Measurements from ENCODE around the gene SFXN5.

DNA sequence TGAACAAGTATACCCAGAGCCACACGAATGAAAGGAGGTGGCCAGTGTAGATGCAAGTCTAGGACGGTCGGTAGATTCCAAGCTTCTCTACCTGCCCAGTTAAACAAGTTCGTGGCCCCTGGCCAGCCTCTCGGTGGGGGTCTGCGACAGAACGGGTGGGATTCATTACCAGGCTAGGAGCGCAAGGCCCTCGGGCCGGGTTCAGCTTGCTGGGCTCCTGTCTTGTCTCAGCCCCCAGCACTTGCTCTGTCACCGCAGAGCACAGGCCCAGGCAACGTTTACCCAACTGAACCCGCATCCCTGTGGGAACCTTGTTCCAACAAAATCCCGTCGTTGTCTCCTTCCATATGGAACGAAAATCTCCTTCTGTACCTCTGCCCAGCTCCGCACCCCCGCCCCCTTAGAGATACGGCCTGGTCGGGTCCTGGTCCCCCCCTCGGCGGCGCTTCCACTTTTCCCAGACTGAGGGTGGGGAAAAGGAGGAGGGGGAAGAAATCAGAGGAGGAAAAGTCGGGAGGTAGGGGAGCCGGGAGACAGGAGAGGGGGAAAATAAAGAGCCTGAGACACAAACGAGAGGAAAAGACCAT is 156.1 kb downstream of the SFXN5 start:
- TF ChIP-seq, protein P1, sequence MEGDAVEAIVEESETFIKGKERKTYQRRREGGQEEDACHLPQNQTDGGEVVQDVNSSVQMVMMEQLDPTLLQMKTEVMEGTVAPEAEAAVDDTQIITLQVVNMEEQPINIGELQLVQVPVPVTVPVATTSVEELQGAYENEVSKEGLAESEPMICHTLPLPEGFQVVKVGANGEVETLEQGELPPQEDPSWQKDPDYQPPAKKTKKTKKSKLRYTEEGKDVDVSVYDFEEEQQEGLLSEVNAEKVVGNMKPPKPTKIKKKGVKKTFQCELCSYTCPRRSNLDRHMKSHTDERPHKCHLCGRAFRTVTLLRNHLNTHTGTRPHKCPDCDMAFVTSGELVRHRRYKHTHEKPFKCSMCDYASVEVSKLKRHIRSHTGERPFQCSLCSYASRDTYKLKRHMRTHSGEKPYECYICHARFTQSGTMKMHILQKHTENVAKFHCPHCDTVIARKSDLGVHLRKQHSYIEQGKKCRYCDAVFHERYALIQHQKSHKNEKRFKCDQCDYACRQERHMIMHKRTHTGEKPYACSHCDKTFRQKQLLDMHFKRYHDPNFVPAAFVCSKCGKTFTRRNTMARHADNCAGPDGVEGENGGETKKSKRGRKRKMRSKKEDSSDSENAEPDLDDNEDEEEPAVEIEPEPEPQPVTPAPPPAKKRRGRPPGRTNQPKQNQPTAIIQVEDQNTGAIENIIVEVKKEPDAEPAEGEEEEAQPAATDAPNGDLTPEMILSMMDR (IDR thresholded peaks at IDR 0.05; ENCODE audit: low read length) = no peak
- no peak for TF ChIP-seq EZH2 (IDR thresholded peaks at IDR 0.05; ENCODE audit: borderline replicate concordance, low read length)
